TTC549 (cell line): ENCODE results near the gene ARHGAP1.
"Not testable (repeated sequence)": the region's sequence is repeated elsewhere in the genome, so short reads cannot be mapped to it uniquely, and the experiment has no call there.

Experiments
- FAIRE-seq: peaks from 2 replicates; lab custom pipeline; 2012; peaks lifted over from hg19 to GRCh38; lab: Jason Lieb, UNC

Gene ARHGAP1

GRCh38 chr11:46672381-46672839 lies 28.0 kb downstream of the ARHGAP1 start:
- FAIRE-seq, result no peak

DNA sequence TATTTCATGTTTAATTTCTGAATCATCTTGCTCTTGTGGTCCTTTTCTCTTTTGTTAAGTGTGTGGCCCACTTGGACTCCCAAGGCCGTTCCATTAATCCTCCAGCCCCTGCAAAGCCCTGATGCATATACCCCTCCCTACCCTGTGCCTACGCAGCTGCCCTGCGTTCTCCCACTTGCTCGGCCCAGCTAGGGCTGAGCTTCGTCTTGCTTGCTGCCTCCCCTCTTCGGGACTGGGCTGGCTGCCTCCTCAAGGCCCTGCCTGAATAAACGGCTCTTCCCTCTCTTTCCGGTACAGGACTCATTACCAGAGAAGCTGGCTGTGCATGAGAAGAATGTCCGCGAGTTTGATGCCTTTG lies 28.5 kb downstream of the ARHGAP1 start:
- no peak for FAIRE-seq

GRCh38 chr11:46670521-46670920 lies 29.9 kb downstream of the ARHGAP1 start:
- FAIRE-seq, result not testable (repeated sequence)

DNA sequence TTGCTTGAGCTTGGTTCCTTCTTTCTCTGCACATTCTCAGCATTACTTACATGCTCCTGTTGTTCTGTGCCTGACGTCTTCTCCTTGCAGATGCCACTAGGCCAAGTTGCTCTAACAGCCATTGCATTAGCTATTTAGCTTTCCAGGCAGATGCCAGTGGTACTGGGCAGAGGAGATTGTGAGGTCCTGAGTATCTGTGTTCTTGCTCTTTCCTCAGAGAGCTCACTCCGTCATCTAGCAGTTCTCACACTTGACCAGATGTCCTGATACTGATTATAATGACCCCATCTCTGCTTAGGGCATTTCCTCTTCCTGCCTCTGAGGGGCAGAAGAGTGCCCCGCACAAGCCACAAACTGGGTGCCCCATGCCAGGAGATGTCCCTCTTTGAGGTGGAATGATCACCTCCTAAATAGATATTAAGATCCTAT lies 30.7 kb downstream of the ARHGAP1 start:
- FAIRE-seq, result no peak

GRCh38 chr11:46668480-46669085 lies 31.8 kb downstream of the ARHGAP1 start:
- FAIRE-seq, result no peak

DNA sequence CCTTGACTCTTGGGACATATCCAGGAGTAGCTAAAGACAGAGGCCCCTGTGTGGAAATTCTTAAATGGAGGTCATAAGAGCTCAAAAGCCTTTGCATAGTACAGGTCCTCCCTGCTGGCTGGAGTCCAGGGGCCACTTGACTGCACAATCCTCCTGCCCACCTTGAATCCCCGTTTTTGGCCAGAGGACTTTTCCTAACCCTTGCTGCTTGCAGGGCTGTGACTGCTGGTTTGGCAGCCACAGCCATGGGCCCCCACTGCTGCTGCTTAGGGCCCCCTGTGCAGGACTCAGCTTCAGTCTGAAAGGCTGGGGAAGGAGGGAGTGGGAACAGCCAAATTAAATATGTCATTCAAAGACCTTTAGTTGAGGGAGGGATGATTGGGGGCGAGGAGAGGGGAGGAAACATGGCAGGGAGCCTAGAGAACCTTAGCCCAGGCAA lies 33.4 kb downstream of the ARHGAP1 start:
- no peak for FAIRE-seq

- no peak for FAIRE-seq
These were observed 33.9 kb downstream of the ARHGAP1 start for GRCh38 chr11:46666516-46666915.

GRCh38 chr11:46665356-46665755 lies 35.1 kb downstream of the ARHGAP1 start:
- FAIRE-seq, result no peak

- no peak for FAIRE-seq
These were observed 35.8 kb downstream of the ARHGAP1 start for GRCh38 chr11:46664612-46665011.

DNA sequence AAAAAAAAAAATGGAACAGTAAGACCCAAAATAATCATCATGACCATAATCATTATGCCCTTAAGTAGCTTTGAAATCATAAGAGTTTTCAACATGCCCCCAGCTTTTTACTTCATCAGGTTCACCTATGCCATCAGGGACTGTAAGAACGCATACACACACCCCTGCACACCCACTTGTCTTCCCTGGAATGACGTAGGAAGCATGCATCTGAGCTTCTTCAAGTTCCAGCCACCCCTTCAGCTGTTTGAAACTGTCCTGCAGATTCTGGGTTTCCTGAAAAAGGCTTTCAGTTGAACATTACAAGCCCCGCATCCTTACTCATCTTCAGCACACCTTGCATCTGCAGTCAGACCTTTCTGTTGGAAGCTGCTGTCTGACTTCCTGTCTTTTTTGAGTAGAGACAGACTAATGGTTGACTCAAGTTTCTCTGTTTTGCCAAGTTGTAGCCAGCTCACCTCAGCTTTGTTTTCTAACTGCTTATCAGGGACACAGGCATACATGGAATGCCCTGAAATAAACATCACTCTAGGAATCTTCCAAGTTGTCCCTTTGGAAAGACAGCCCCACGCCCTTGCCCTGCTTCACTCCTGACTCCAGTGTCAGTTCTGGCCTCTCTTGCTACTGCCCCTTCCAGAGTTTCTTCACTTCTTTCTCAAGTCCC lies 37.0 kb downstream of the ARHGAP1 start:
- no peak for FAIRE-seq

- no peak for FAIRE-seq
These were observed 38.1 kb downstream of the ARHGAP1 start for GRCh38 chr11:46662366-46662765.

DNA sequence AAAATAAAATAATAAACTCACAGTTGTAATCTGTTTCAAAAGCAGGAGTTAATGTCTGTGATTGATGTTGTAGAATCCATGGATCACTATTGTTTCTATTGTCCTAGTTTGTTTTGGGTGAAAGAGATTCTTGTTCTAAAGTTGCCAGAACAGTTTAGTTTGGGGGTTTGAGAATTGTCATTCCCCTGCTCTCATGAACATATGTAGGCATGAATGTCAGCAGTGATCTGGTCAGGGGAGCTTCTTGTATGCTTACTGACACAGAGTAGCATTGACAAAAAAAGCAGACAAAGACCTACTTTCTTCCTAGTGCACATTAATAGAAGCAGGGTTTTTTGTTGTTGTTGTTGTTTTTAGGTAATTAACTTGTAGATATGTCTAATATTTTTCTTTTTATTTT lies 38.6 kb downstream of the ARHGAP1 start:
- no peak for FAIRE-seq

GRCh38 chr11:46659908-46660307 lies 40.5 kb downstream of the ARHGAP1 start:
- no peak for FAIRE-seq

DNA sequence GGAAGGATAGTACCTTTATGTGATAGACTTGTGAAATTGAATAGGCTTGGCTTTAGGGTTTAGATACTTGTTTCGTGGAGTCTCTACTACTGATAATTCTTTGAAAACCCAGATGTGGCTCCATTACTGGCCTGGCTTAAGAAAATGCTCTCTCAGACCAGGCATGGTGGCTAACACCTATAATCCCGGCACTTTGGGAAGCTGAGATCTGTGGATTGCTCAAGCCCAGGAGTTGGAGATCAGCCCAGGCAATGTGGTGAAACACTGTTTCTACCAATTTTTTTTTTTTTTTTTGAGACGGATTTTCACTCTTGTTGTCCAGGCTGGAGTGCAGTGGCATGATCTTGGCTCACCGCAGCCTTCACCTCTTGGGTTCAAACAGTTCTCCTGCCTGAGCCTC lies 42.2 kb downstream of the ARHGAP1 start:
- no peak for FAIRE-seq

- no peak for FAIRE-seq
These were observed 43.2 kb downstream of the ARHGAP1 start for GRCh38 chr11:46657186-46657585.

DNA sequence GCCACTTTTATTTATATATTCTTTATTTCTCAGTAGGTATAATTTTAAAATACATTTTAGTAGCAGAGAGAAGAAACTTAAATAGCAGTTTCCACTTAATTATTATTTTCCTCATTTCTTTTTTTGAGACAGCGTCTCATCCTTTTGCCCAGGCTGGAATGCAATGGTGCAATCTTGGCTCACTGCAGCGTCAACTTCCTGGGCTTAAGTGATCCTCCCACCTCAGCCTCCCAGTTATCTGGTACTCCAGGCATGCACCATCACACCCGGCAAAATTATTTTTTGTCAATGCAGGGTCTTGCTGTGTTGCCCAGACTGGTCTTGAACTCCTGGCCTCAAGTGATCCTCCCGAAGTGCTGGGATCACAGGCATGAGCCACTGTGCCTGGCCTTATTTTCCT lies 44.8 kb downstream of the ARHGAP1 start:
- no peak for FAIRE-seq

DNA sequence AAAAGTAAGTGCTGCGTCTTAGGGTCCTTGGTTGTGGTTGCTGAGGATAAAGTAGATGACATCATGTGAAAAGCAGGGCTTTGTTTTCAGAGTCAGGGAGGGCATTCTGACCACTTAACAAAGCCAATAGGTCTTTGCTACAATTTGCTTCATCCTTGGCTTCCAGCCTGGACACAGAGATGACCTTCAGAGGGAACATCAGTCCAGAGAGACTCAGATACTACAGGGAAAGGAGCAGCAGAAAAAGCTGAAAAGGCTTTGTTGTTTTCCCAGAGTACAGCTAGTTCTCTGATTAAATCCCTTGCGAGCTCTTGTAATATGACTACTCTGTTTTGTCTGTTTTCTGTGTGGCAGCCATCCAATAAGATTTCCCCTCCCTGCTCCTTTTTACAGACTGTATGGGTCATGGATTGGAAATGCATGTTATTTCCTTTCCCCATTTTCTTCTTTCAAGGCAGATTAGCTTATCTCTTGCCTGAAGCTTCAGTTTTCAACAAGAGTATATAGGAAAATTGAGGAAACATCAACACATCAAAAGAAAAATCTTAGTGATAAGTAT lies 51.2 kb downstream of the ARHGAP1 start:
- FAIRE-seq, result no peak

DNA sequence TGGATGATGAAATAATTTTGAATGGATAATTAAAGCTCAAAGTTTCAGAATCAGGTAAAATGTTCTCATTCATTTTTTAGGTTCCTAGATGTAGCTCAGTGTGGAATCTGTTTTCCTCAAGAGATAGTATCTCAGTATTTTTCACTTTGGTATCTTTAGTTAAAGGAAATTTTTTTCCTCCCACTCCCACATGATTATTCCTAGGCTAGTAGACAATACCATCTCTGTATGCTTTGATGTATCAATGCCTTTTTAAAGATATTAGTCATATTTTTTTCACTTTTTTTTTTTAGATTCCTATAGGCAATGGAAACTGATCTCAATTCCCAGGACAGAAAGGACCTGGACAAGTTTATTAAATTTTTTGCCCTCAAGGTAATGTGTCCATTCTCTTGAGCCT lies 56.4 kb downstream of the ARHGAP1 start:
- FAIRE-seq, result no peak

DNA sequence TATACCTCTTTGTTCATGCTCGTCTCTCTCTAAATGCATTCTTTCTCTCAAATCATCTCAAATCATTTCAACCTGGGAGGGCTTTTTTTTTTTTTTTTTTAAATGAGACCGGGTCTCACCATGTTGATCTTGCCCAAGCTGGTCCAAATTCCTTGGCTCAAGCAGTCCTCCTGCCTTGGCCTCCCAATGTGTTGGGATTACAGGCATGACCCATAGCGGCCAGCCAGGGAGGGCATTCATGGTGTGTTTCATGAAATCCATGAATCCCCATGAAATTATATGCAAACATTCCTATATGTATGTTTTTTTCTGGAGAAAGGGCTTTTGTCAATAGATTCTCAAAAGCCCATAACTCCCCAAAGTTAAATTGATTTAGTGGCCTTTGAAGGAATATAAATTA lies 56.9 kb downstream of the ARHGAP1 start:
- FAIRE-seq, result no peak

- no peak for FAIRE-seq
These were observed 57.6 kb downstream of the ARHGAP1 start for GRCh38 chr11:46642627-46643335.

DNA sequence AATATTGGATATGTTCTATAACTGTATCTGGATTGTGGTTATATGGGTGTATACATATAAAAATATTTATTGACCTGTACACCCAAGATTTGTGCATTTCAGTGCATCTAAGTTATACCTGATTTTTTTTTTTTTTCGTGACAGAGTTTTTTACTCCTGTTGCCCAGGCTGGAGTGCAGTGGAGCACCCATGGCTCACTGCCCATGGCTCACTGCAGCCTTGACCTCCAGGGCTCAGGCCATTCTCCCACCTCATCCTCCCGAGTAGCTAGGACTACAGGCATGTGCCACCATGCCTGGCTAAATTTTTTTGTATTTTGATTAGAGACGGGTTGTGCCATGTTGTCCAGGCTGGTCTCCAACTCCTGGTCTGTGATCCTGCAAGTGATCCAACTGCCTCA lies 58.8 kb downstream of the ARHGAP1 start:
- FAIRE-seq, result no peak

DNA sequence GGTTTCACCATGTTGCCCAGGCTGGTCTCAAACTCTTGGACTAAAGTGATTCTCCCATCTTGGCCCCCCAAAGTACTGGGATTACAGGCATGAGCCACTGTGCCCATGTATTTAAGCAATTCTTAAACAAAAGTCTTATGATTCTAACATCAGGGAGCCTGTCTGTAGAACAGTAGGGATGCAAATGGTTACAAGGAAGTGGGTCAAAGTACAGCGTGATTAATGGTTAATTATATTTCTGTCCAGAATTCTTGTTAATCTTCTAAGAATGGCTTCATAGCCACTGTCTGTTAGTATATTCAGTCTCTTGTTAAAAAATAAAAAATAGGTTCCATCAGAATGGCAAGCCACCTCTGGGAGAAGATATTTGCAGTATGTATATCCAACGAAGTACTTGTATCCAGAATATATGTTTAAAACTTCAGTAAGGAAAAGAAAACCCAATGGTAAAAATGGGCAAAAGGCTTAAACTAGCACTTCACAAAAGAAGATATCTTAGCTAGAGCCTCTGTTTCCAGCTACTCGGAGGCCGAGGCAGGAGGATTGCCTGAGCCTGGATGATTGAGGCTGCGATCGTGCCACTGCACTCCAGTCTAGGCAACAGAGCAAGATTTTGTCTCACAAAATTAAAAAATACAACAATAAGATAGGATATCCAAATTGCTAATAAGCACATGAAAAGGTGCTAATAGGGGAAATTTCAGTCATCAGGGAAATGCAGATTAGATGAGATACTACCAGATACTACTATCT lies 60.2 kb downstream of the ARHGAP1 start:
- FAIRE-seq, result no peak
